ENCODE results near the gene NEK5.
"Not testable (repeated sequence)": the region's sequence is repeated elsewhere in the genome, so short reads cannot be mapped to it uniquely, and the experiment has no call there.

Gene NEK5, protein sequence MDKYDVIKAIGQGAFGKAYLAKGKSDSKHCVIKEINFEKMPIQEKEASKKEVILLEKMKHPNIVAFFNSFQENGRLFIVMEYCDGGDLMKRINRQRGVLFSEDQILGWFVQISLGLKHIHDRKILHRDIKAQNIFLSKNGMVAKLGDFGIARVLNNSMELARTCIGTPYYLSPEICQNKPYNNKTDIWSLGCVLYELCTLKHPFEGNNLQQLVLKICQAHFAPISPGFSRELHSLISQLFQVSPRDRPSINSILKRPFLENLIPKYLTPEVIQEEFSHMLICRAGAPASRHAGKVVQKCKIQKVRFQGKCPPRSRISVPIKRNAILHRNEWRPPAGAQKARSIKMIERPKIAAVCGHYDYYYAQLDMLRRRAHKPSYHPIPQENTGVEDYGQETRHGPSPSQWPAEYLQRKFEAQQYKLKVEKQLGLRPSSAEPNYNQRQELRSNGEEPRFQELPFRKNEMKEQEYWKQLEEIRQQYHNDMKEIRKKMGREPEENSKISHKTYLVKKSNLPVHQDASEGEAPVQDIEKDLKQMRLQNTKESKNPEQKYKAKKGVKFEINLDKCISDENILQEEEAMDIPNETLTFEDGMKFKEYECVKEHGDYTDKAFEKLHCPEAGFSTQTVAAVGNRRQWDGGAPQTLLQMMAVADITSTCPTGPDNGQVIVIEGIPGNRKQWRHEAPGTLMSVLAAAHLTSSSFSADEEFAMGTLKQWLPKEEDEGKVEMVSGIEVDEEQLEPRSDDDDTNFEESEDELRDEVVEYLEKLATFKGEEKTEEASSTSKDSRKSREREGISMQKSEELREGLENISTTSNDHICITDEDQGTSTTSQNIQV

DNA sequence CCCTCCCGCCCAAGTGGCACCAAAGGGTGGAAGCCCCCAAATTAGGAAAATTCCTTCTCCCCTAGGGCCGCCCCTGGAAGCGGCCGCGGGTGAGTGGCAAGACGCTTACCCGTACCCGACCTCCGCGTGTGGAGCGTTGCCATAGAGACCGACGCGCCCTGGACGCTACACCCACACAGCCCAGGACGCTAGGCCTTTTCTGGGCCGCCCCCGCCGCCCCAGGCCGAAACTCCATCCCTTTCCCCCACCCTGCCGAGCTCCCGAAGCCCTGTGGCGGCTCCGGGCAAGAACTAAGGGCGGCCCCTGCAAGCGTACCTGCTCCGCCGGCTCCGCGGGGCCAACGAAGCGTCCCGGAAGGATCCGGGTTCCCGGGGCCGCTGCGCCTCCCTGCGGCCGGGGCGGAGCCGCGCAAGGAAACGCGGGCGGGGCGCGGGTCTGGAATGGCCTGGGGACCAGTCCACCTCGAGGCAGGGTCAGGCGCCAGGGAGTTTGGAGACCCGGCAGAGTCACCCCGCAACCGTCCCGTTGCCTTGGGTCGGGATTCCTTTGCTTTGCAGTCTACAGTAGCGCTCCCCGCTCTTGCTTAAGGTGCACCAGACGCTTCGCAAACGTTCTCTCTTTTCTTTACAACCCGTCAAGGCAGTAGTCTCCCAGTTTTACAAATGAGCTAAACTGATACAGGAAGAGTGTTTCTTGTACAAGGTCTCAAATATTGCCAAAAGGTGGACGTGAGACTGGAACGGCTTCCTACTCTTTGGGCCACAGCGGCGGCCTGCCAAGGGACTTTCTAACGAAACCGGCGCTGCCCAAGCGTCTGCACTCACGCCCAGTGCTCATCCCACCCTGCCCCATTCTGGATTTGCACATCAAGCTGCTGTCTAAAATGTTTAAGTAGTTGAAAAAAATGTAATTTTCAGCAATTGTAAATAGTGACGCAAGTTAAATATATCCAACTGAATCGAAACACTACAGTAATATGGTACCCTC lies at the start of gene NEK5:
Gene NEK5, minus strand, starts transcription at position 360 of the 987 bp plus-strand sequence. CDS start 1,591 bp downstream, outside the sequence.
- no peak for FAIRE-seq

DNA sequence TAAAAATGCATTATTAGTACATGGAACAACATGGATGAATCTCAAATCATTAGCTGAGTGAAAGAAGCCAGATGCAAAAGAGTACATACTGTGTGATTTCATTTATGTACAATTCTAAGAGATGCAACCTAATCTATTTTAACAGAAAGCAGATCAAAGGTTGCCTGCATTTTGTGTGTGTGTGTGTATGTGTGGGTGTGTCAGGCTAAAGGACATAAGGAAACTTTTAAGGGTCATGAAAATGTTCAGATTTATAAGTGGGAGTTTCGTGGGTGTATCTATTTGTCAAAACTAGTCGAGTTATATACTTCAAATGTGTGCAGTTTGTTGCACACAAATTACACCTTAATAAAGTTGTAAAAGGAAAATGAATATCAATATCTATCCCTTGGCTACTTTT lies 48.4 kb upstream of the NEK5 start:
- FAIRE-seq, result no peak

DNA sequence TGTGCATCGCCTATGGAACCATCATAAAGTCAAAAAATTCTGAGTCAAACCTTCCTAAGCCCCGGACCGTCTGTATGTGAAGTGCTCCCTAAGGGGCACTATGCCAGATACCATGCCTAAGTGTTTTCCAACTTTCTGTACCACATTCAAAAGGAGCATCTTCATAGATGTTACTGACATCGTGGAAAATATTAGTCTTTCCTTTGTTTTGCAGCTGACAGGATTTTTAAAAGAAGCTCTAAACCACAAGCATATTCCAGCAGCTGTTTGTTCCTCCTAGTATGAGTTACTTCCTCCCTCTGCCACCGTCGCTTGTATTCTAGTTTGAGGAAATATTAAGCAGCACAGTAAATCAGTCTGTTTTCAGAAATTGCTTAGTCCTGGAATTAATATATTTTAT lies 45.1 kb upstream of the NEK5 start:
- FAIRE-seq, result not testable (repeated sequence)

DNA sequence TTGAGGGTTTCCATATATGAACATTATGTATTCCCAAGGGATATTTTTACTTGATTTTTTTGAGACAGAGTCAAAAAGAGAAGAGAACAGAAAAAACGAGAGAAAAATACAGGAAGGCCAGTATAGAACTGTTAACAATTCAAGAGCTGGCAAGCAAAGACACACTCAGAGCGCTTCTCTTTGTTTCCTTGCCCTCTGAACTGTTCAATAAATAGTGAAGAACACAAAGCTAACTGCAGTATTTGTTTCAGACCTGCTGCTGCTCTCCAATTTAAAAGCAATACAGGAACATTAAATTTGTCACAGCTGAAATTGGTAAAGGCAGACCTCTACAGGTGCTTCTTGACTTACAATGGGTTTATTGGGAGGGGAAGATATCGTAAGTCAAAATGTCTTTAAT lies 44.5 kb upstream of the NEK5 start:
- FAIRE-seq, result no peak

DNA sequence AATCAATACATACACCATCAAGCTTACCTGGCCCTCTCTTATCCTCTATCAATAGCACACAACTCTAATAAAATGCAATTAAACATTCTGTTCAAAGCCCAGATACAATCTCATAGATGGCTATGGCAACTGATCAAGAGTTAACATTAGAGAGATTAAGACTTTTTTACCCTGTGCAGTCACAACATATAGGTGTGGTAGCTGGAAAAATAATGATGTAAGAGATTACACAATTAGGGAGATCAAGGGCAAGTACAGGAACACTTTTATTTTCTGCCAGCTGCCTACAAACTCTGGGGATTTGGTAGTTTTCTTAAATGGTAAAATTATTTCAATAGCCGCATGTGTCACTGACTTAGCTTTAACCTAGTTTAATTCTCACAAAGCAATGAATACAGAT lies 42.8 kb upstream of the NEK5 start:
- not testable (repeated sequence) for FAIRE-seq

DNA sequence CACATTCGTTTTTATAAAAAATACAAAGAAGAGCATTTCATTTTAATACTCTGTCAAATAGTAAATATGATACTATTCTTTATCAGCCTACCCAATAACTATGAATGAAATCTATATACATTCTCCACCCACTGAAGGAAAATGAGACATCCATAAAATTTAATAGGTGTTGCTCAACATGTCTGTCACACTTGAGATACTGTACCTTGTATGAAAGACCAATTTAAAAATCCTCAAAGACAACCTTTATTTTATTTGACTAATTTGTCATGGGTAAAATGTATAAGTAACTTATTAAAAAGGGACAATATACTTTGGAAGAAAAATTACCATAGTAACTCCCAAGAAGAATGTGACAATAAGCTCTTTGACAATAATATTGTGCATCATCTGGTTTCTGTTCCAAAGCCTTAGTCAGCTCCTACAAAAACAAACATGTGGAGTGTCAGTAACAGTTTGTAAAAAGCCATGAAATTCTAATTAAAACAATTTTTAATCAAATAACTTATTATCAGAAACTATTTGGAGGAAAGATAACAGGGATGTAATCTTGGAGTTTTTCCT lies 42.0 kb upstream of the NEK5 start:
- peak; percentile 51 for FAIRE-seq

DNA sequence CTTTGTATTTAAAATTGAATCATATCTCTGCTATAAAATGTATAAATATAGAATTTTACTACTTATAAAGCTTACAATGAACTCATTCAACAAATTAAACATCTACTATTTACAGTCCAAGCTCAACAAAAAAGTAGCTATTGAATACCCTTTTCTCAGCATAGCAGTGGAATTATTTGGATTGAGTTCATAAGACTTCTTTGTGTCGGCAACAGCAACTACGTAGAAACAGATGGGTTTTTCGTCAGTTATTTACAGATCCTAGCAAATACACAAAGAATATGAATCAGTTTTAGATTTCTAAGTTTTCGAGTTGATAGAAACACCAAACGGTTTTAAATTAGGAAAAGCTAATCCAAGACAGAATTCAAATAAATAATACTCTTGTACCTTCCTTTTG lies 41.0 kb upstream of the NEK5 start:
- no peak for FAIRE-seq

DNA sequence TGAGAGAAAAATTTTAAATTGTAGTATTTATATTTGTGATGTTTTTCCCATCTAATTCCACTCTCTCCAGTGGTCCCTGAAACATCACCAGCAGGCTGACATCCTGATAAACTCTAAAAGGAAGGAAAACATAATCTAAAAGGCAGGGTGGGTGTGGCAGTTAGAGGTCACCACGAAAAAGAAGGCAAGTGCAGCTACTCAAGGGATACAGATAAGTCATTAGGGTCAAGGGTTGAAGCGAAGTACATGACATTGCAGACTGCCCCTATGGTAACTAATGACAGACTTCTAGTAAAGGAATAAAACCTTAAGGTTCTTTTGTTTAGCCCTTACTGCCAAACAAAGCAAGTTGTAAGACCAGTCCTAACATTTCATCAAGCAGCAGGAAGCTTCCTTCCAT lies 36.5 kb upstream of the NEK5 start:
- FAIRE-seq, result no peak

DNA sequence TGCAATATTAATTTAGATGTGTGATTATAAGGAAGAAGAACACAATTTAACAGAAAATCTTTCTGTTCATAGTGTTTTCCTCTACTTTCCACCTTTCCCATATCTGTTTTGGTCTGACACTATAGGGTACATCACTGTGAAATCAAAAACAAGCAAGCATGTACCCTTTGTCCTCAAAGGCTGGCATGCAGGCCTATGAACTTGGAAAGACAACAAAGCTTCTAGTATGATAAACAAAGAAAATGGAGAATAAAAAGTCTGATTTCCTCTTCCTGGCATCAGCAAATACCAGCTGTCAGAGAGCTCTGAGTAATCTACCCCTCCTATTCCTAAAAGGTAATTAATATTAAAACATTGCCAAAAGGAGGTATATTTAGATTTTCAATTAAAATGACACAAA lies 36.1 kb upstream of the NEK5 start:
- no peak for FAIRE-seq

DNA sequence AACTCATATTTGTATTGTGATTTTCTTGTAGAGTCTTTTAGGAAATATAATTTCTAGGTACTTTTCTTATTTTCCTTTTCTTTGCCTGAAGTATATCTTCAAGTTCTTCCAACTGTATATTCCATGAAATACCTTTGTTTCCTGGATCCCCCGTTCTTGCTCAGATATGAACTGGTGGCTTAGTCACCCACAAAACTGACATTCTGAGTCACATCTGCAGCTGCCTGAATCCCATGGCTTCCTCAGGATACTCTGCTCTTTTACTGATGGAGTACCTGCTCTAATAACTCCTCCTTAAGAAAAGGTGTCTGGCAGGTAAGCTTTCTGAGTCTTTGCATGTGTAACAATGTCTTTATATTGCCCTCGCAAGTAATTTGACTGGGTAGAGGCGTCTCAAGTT lies 35.0 kb upstream of the NEK5 start:
- FAIRE-seq, result not testable (repeated sequence)

DNA sequence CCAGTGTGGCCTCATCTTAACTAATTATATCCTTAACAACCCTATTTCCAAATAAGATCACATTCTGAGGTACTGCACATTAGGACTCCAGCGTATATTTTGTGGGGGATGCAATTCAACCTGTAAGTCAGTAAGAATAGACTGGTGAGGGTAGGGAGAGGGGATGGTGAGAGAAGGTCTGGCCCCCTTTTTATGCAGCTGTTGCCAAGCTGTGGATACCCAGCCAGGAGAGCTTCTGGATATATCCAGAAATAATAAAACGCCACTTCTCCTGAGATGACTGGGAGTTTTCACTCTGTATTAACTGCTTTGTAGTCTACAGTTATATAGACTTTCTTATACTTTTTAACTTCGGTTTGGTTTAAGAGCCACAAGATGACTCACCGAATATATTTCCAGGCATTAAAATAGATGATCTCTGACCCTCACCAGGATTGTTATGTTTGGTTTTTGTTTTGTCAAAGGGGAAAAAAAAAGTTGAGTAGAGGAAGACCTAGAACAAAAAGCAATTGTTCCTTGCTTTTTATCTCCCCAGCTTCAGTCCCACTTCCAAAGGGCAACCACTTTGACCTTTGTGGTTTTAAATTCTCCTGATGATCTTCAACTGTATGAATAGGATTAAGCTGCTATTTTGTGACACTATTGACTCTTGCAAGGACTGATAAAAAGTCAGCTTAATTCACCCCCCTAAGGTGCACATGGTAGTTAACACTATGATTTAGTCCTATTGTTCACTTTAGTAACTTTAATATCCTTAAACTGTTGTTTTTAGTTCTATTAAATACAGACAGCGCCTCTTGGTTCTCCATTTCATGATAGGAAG lies 33.6 kb upstream of the NEK5 start:
- no peak for FAIRE-seq

DNA sequence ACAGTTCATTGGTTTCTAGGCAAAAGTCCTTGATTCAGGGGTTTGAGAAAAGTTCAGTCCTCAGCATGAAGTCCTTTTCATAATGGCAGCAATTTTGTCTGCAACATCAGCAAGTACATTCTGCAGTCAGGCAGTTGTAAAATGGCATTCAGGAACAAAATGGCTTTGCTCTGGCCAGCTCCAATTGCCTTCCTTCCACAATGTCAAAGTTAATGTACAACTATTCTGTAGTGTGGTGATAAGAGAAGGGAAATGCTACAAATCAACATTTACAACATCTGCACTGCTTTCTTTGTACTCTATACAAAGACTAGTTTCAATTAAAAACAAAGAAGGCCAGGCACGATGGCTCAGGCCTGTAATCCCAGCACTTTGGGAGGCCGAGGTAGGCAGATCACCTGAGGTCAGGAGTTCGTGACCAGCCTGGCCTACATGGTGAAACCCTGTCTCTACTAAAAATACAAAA lies 32.3 kb upstream of the NEK5 start:
- no peak for FAIRE-seq

DNA sequence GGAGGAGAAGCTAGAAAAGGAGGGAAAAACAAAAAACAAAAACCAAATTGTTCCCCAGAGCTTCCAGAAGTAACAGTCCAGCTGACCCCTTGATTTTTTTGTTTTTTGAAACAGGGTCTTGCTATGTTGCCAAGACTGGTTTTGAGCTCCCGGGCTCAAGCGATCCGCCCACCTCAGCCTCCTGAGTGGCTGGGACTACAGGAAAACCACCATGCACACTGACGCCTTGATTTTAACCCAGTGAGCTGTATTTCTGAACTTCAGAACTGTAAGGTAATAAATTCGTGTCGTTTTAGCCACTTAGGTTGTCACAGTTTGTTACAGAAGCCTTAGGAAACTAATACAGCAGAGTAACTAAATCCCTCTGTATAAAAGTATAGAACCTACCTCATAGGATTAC lies 31.6 kb upstream of the NEK5 start:
- FAIRE-seq, result no peak

DNA sequence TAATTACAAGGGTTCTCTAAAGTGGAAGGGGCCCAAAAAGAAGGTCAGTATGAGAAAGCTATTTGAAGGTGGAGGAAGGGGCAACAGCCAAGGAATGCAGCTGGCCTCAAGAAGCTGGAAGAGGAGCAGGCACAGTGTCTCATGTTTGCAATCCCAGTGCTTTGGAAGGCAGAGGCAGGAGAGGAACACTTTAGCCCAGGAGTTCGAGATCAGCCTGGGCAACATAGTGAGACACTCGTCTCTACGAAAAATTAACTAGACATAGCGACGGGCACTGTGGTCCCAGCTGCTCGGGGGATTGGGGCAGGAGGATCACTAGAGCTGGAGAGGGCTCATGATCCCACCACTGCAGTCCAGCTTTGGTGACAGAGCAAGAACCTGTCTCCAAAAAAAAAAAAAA lies 31.2 kb upstream of the NEK5 start:
- no peak for FAIRE-seq

DNA sequence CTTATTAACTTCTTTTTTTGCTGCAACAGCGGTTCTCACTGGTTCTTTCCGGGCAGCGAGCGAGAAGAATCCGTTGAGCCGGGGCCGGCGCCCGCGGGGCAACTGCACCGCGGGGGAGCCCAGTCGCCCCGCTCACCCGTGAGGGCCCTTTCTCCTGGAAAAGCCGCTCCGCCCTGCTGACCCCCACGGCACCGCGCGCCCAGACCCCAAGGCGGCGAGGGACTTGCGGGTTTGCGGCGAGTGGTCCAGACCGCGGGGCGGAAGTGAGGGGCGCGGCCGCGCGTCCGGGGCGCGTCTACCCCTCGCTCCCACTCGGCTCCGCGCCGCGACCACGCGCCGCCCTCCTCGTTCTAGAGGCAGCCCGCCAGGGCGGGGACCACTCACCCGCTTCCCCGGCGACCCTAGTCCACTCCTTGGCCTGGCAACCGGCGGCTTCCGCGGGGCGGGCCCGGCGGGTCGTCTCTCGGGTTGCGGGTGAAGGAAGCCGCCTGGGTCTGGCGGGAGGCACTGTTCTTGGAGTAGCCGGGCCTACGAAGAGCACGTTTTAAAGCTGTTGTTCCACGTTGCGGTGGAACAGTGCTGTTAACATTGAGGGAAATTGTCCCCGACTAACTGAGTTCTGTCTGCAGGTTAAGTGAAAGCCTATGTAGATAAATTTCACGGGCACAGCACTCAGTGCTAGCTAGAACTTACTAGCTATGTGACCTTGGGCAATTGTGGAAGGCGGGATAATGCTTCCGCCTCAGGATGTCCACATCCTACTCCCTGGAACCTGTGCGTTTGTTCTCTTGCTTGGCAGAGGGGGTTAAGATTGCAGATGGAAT lies 30.5 kb upstream of the NEK5 start, which contains the start of gene NEK3:
Gene NEK3, minus strand, starts transcription at position 439 of the 824 bp plus-strand sequence. CDS start 3,406 bp downstream, outside the sequence.
- FAIRE-seq, result no peak

DNA sequence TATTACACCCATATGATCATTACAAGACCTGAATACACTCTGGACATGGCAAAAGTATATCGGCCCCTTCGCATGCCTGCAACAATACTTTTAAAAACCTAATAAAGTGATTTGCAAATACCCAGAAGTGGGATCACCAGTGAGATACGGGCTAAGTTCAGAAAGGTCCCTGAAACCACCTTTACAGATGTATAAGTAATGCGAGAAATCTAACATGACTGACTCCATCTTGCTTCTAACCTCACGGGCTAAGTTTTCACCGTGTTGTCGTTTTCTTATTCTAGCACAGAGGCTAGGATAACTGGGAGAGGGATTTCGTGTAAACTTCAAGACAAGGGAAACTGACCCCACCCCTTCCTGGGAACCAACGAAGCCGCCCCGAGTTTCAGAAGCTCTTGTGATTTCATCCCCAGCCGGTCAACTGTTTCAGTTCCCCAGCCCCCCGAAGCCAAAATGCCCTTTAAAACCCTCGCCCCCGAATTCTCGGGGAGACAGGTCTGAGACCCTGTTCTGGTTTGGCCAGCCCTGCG lies 29.8 kb upstream of the NEK5 start:
- no peak for FAIRE-seq

DNA sequence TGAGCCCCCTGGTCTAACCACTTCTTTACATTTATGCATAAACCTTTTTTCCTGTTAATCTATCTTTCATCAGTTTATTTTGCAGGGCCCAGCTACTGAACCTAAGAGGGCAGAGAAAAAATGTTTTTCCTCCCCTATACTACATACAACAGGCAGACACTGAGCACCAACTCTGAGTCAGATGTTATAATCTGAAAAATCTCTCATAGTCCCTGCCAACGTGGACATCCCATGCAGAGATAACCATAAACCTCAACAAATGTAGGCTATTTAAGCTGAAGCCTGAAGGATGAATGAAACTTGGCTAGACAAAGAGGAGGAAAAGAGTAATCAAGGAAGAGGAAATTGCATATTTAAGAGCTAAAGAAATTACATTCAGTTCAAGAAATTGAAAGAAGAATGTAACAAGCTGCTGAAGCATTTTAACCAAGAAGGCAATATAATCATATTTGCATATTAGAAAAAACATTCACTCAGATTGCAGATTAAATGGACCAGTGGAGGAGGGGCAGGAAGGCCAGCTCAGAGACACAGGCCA lies 27.9 kb upstream of the NEK5 start:
- FAIRE-seq, result no peak

DNA sequence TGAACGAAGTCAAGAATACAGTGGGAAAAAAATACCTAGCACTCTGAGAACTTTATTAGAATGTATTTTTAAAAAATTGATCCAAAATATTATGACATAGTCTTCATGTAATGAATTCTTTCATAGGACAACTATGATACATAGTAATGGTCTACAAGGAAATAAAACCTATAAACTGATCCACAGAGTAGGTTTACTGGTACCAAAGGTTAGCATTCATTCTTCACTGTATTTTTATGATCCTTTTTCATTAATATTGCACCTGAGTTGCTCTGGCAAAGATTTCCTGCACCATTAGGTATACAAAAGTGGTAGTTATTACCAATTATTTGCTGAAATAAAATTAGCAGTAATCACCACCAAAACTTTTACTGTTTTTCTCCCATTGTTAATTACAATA lies 26.3 kb upstream of the NEK5 start:
- no peak for FAIRE-seq

DNA sequence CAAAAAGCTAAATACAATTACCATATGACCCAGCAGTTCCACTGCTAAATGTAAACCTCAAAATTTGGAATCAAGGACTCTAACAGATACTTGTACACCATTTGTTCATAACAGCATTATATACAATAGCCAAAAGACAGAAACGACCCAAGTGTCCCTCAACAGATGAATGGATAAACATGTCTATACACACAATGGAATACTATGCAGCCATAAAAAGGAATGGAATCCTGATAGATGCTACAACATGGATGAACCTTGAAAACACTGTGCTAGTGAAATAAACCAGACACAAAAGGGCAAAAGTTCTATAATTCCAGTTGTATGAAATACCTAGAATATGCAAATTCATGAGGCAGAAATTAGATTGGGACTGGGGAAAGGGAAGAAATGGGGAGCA lies 18.4 kb upstream of the NEK5 start:
- FAIRE-seq, result no peak

DNA sequence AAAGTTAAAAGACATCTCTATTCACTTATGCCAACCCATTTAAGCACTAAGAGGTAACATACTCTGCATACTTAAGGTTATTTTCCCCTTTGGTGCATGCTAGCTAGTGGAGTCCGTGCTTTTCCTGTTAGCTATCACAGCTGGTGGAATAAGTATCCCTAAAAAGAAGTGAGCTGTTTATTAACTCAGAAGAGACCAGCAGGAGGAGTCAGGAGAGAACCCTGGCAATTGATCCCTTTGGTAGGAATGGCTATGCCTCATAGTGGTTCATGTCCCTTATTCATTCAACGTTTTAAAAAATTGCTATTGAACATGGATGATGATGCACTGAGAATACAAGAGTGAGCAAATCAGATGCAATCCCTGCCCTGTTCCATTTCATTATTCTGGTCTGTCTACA lies 12.4 kb upstream of the NEK5 start:
- FAIRE-seq, result no peak

All from A204.1 (cell line).